GDM1 (cell line): Measurements from ENCODE around the gene FCSK.
"Not testable (repeated sequence)": the region's sequence is repeated elsewhere in the genome, so short reads cannot be mapped to it uniquely, and the experiment has no call there.

Experiments
- DNase-seq: peaks from one replicate; lab custom pipeline; 2025; lab: John Stamatoyannopoulos, UW

Gene FCSK

DNA sequence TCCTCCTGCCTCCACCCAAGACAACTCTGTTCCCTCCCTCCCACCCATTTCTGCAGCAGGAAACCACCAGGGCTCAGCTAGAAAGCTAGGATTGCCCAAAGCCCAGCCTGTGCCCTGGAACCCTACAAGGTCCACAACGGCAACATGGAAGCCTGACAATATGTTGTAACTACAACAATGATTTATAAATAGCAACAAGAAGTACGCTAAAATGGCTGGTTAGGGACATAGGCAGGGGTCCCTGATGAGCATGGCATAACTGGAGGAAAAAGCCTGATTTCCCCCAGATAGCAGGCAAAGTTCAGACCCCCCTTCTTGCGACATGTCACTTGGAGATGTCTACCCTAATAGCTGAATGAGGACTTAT, 22.1 kb upstream of the FCSK start:
- no peak for DNase-seq

DNA sequence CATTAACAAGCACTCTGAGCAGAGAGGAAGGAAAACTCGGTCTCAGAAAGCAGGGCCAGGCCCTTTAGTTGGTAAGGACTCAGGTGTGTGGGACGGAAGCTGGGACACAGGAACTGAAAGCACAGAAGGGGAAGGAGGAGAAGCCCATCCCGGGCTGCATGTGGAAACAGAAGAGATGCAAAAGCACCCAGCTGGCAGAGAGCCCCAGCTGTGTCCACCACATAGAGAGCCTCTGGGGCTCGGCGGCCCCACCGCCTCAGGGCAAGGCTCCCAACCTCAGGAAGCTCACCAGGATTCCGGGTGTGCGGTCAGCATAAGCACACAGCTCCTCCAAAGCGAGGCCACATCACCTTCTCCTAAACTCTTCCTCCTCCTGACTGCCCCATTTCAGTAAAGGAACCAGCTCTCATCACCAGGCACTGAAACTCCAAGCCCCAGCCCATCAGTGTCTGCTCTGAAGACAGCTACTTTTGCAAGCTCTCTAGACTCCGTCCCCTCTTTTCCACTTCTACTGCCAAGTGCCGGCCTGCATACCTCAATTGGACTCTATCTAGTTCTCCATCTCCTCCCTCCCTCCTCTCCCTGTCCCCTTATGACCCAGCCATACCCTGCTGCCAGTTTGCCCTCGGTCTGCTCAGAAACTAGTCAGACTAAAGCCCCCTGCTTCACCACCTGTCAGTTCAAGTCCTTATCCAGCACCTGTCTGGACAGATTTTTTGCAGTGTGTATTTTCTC, 21.5 kb upstream of the FCSK start:
- no peak for DNase-seq

DNA sequence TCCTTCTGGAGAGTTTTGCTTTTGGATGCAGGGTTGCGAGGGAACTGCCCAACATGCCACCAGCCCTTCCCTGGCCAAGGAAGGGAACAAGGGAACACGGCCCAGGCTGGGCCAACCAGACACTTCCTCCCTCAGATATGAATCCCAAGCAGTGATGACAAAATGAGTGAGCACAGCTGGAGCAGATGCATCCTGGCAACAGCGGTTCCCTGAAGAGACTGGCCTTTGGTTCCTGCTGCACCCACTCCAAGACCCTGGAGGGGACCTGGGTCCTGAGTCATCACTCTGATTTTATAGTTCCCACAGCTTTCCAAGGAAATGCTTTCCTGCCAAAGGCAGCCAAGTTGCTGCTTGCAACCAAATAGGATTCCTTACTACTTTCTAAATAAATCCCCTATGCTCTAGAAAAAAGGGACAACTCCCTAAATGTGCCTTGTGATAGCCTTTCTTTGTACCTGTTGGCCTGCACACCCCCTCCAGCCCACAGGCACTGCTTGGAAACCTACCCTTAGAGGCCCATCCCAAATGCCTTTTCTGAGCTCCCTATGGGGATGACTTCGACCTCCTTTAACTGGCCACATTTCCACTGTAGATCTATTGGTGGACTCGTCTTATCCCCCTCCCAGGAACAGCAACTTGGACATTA, 20.8 kb upstream of the FCSK start:
- no peak for DNase-seq

DNA sequence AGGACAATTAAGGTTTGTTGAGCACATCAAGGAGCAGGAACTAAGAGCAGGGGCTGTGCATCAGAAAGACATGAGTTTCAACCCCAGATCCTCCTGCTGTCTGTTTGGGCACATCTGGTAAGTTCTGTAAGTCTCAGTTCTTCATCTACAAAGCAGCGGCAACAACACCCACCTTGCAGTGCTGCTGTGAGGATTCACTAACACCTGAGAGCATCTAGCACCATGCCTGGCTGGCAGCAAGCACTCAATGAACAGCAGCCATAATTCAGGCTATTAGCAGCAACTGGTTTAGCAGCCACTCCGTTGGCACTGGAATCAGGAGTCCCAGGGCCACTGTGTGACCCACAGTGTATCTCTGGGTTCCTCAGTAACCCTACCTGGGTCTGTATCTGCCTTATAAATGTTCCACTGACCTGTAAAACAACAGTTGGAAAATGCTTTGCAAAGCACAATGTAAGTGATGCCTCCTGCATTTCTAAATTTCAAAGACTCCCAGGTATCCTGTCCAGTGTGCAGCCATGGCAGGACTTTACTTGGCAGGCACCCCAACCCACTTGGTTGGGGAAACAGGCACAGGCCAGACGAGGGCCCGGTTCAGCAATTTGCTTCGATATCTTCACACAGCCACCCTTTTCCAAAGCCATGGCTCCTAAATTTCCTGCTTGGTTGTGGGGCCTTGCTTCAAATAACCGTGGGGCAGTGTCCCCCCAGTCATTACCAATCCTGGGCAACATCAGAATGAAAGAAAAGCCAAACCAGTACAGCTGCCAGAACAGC, 19.7 kb upstream of the FCSK start:
- DNase-seq = no peak

DNA sequence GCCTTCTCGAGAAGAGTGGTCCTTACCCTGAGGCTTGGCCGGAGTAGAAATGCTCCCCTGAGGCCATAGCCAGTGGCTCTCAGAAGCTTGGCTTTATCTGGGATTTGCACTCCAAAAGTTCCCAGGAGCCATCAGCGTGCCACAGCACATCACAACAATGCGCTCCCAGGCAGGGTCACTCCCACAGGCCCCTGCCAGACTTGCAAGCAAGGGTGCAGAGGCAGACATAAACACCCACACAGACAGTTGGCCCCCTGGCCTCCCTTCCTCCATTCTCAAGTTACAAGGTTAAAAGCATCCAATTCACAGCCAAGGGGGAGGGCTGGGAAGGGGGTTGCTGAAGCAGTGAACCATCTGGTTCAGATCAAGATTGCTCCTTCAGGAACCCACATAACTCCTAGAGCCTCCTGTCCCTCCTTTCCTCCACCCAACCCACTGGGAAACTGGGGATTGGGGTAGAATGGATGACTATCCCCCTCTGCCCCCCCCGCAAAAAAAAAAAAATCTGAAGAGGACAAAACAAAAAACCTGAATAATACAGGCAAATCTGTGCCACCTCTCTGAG, 17.3 kb upstream of the FCSK start:
- no peak for DNase-seq

DNA sequence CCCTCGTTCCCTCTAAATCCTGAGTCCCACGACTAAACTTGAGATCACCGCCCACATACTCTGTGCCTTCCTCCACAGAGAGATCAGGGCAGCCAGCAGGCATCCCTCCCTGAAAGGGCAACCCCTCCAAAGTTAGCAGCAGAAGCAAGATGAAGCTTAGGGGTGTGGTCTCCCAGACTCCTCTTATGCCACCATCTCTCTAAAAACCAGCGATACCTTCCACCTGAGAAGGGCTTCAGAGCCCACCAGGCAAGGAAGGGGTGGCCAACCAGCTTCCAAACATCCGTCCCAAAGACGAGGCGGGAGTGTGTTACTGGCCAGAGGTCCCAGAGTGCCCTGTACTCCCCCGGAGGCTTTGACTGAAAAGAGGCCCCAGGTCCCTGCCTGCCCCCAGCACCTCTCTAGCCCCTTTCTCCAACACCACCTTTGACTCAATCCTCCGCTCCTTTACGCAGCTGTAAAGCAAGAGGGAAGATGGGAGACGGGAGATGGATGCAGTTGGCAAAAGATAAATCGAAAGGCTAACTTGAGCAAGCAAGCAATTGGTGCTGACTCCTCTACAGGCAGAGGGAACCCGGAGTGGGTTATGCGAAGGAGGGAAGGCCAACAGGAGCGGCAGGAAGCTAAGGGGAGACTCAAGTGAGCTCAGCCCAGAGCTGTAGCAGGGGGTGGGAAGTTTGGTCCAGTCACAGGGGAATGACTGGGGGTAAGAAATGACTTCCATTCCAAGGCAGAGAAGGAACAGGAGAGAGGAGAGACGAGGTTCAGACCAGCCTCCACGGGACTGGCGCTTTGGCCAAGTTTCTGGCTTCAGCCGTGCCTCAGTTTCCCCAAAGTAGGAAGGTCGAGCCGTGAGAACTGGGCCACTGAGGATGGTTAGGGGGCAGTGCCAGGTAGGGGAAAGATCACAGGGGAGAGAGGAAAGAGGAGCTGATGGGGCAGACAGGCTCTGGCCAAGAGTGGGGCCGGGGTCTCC, 16.5 kb upstream of the FCSK start:
- no peak for DNase-seq

DNA sequence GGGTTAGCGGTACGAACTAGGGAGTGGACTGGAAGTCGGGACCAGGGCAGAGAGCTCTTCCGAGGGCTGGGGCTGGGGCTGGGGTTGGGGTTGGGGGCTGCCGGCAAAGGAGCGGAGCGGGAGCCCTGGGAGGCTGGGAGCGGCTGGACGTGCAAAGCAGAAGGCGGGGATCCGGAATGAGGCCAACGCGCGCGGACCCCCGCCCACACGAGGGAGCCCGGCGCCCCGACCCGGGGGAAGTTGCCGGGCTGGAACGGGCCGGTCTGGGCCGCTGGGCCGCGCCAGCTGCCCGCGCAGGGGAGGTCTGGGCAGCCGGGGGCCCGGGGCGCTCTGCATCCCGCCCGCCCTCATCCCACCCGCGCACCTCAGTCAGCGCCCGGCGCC, 15.8 kb upstream of the FCSK start:
- no peak for DNase-seq

DNA sequence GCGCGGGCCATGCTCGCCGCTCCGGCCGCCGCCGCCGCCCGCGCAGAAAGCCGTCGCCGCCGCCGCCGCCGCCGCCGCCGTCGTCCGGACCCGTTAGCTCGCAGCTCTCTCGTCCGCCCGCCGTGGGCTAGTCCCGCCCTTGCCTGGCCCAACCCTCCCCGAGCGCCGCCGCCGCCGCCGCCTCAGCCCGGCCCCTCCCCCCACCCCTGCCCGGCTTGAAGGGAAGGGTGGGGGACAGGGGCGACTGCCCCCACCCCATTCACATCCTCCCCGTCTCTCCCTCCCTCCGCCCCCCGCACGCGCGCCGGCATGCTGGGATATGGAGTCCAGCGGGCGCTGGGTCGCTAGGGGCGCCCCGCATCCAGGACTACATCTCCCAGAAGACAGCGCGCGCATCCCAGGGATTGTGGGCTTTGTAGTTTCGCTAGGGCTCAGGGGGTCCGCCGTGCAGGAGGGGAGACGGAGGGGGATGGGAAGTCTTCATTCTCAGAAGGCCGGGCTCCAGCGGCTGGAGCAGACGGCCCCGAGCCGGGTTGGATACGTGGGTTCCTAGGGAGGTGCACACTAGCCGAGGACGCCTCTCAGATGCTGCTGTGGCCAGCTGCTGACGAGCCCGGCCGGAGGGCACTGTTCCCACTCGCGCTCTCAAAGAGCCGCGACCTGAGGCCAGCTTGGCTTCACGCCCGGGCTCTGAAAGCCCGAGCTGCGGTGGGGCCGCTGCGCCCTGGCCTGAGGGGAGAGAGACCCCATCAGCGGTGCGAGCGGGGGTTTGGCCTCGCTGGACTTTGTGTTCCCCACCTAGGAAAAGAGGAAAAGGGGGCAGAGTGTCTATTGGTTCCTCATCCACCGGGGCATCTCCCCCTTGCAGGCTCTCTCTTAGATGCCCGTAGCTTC, 15.2 kb upstream of the FCSK start, which contains the start of gene ST3GAL2:
ST3GAL2 (minus strand) TSS at position 132 of the 894 bp plus-strand sequence. CDS start 40,570 bp downstream, outside the sequence.
- peak; percentile 84 for DNase-seq

DNA sequence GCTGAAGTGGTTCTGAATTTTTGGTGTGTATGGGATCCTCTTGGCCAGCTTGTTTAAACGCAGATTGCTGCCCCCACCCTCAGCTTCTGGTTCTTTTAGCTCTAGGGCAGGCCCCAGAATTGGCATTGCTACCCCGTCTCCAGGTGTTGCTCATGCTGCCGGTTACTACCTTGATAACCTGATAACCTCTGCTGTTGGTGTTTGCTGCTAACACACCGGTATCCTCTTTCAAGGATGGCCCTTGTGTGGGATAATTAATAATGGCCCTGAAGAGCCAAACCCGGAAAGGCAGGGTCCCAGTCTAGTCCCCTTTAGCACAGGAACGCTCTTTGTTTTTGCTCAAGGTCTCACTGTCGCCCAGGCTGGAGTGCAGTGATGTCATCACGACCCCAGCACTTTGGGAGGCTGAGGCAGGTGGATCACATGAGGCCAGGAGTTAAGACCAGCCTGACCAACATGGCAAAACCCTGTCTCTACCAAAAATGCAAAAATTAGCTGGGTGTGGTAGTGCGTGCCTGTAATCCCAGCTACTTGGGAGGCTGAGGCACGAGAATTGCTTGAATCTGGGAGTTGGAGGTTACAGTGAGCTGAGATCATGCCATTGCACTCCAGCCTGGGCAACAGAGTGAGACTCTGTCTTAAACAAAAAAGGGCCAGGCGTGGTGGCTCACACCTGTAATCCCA, 14.2 kb upstream of the FCSK start:
- no peak for DNase-seq

DNA sequence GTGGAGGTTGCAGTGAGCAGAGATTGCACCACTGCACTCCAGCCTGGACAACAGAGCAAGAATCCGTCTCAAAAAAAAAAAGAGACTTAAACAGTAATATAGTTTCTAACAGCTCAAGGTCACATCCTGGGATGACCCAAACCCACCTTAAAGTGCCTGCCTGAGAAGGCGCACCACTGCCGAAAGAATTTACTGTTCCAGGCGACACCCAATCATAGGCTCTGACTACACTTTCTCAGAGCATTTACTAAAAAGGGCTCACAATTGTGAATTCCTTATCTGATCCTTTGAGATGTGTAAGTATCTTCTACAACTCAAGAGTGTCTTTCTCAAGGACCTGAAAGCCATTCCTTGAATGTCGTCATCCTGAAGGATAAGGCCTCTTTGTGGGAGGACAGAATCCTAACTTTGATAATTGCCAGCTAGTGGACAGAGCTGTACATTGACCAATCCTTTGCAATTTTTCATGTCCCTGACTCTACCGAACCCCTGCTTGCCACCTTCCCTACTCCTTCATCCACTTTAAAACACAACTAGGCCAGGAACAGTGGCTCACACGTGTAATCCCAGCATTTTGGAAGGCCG, 12.9 kb upstream of the FCSK start:
- no peak for DNase-seq

DNA sequence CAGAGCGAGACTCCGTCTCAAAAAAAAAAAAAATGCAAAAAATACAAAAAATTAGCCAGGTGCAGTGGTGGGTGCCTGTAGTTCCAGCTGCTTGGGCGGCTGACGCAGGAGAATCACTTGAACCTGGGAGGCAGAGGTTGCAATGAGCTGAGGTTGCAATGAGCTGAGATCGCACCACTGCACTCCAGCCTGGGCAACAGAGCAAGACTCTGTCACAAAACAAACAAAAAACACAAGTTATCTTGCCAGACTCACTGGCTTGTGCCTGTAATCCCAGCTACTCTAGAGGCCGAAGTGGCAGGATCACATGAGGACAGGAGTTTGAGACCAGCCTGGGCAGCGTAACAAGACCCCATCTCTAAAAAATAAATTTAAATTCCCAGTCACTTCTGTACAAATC, 12.1 kb upstream of the FCSK start:
- DNase-seq = no peak

DNA sequence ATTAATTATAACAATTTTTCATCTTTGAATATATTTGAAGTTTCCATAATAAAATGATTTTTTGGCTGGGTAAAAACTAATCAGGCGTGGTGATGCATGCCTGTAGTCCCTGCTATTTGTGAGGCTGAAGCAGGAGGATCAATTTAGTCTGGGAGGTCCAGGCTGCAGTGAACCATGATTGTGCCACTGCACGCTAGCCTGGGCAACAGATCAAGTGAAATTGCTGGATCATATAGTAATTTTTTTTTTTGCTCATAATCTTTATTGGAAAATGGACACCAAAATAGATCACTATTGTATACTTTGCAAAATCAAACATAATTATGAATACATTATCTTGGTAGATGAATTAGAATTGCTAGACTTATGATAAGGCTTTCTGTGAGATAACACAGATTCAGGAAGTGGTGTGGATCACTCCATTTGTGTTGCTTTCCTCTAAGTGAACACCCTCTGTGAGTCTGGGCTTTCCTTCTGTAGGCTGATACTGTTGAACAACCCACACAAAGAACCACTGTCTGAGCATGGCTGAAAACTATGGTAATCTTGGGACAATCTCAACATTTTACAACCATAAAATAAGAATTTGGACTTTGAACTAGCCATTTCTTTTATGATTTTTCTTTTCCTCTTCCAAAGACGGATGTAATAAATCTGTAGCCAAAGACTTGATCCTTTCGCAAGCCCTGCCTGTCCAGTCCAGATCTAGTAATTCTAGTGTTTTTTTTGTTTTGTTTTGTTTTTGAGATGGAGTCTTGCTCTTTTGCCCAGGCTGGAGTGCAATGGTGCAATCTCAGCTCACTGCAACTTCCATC, 9.9 kb upstream of the FCSK start:
- no peak for DNase-seq

DNA sequence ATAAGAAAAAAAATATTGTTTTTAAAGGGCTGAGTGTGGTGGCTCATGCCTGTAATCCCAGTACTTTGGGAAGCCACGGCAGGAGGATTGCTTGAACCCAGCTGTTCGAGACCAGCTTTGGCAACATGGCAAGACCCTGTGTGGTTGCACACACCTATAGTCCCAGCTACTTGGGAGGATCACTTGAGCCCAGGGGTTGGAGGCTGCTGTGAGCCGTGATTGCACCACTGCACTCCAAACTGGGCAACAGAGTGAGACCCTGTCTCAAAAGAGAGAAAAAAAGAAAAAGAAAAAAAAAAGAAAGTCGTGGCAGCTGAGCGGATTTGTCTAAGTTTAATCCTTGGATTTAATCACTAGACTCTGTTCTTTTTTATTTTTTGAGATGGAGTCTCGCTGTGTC, 6.3 kb upstream of the FCSK start:
- no peak for DNase-seq

DNA sequence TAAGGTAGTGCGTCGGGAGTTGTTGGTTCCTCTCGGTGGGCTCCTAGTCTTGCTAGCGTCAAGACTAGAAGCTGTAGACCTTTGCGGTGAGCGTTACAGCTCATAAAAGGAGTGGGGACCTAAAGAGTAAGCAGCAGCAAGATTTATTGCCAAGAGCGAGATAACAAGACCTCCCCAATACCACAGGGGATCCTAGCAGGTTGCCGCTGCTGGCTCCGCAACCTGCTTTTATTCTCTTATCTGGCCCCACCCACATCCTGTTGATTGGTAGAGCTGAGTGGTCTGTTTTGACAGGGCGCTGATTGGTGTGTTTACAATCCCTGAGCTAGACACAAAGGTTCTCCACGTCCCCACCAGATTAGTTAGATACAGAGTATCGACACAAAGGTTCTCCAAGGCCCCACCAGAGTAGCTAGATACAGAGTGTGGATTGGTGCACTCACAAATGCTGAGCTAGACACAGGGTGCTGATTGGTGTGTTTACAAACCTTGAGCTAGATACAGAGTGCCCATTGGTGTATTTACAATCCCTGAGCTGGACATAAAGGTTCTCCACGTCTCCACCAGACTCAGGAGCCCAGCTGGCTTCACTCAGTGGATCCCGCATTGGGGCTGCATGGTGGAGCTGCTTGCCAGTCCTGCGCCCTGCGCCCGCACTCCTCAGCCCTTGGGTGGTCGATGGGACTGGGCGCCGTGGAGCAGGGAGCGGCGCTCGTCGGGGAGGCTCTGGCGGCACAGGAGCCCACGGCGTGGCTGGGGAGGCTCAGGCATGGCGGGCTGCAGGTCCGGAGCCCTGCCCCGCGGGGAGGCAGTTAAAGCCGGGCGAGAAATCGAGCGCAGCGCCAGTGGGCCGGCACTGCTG, 4.0 kb upstream of the FCSK start:
- not testable (repeated sequence) for DNase-seq

DNA sequence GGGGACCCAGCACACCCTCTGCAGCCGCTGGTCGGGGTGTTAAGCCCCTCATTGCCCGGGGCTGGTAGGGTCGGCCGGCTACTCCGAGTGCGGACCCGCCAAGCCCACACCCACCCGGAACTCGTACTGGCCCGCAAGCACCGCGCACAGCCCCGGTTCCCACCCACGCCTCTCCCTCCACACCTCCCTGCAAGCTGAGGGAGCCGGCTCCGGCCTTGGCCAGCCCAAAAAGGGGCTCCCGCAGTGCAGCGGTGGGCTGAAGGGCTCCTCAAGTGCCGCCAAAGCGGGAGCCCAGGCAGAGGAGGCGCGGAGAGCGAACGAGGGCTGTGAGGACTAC, 3.4 kb upstream of the FCSK start:
- DNase-seq = not testable (repeated sequence)

DNA sequence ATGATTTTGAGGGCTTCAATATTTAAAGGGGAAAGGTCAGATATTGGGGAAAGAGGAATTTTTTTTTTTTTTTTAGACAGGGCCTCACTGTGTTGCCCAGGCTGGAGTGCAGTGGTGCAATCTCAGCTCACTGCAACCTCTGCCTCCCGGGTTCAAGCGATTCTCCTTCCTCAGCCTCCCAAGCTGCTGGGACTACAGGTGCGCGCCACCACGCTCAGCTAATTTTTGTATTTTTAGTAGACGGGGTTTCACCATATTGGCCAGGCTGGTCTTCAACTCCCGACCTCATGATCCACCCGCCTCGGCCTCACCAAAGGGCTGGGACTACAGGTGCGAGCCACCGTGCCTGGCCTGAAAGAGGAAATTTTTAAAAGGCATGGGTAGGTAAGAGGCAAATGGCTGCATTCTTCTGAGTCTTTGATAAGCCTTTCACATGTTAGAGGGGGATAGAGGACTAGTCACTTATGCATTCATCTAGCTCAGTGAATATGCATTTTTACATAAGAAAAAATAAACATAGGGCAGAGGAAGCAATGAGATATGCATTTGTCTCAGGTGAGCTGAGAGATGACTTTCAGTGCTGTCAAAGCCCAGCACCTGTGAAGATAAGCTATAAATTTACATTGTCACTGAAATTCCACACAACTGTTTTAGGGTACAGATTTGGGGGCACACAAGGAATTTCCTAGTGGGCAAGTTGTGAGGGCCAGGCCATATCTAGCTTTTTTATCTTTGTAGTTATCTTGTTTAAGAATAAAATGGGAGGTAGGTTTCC, 1.1 kb upstream of the FCSK start:
- DNase-seq = no peak

DNA sequence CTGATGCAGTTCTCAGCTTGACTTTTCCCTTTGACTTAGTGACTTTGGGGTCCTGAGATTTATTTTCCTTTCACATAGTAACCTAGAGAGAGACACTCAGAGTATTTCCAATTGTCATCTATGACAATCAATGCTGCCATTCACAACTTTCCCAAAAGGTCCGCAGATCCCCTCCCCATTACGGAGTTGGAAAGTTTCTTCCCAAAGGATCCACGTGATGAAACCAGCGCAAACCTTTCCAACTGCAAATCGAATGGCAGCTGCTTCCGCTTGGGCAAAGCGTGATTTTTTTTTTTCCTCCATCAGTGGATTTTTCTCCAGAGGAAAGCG, 538 bp upstream of the FCSK start:
- no peak for DNase-seq
